Suppressor macrophage treated with lipopolysaccharide for 4 hours (primary cell): Measurements from ENCODE around the gene PLCD1.
"Not testable (repeated sequence)": the region's sequence is repeated elsewhere in the genome, so short reads cannot be mapped to it uniquely, and the experiment has no call there.

Experiments
- DNase-seq: peaks from one replicate; pipeline ENCODE4 v3.0.0-alpha.2; 2020

The PLCD1 gene

DNA sequence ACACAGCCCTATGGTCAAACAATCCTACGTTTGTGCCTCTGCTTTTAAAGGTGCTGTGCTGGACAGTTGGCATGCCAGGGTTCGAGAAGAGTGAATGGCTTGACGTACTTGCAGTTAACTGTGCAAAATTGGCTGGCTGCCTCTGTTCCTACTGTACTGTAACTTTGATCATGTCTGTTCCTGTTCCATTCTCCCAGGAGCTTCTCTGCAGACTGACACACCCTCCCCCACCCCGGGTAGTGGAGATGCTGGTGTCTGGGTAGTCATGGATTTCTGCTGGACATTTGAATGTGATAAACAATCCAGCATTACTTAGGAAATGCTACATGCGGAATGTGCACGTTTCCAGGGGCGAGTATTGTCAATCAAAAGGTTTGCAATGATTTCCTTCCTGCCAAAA lies 45.4 kb downstream of the PLCD1 start:
- no peak for DNase-seq

DNA sequence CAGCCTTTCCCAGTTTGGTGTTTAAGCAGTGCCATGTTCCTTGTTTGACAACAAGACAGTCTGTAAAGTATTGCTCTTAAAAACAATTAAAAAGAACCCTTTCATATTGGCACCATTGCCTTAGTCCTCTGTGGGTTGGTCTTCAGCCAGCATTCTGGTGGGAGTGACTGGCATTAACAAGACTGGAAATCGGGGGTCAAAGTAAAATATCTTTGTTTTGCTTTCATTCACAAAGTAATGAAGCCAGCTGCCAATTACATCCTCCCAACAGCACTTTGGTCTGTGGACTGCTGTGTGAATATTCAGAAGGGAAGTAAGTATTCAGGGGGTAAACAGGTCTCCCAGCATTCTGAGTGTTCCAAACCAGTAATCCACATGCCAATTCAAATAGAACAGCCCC lies 47.1 kb downstream of the PLCD1 start:
- DNase-seq, result no peak

DNA sequence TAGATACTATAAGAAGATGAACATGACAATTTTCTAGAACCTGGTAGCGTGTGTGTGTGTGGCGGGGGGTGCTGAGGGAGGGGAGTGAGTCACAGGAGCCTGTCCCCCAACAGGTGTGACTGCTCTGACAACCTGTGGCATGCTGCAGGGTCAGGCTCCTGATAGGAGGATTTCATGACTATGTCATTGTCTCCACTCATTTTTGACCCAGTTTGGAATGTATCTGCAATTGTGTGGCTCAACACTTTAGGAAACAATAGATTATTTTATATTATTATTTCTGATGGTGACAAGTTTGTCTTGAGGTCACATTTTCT lies 48.1 kb downstream of the PLCD1 start:
- DNase-seq, result no peak

DNA sequence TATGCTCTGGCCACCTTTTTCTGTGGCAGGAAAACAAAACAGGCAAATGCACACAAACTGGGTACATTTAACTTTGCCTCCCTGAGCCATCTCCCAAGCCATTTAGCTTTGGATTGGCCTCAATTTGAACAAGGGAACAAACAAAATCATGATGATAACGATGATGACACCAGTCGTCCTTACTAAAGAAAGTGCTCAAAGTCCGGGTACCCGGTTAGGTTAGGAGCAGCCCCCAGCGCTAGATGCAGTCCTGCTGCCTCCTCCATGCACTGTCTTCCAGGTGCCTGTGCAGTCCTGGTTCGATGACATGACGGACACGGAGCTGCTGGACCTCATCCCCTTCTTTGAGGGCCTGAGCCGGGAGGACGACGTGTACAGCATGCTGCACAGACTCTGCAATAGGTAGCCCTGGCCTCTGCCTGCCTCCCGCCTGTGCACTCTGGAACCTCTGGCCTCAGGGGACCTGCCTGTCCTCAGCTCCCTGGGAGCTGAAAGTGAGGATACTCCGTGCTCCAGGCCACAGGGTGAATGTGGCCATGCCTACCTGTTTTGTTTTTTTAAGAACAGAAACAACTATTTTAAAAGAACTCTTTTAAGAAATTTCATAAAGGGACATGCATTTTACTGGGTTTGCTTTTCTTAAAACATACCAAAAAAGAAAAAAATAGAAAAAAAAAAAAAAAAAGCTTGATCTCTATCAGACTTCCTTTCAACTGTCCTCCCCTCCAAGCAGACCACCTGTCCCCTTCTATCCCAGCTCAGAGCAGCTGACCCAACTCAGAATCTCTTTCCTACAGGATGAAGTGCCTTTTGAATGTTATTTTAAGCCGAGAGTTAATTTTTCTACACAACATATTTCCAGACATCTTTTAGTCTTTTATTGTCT lies 48.7 kb downstream of the PLCD1 start:
- DNase-seq, result no peak

DNA sequence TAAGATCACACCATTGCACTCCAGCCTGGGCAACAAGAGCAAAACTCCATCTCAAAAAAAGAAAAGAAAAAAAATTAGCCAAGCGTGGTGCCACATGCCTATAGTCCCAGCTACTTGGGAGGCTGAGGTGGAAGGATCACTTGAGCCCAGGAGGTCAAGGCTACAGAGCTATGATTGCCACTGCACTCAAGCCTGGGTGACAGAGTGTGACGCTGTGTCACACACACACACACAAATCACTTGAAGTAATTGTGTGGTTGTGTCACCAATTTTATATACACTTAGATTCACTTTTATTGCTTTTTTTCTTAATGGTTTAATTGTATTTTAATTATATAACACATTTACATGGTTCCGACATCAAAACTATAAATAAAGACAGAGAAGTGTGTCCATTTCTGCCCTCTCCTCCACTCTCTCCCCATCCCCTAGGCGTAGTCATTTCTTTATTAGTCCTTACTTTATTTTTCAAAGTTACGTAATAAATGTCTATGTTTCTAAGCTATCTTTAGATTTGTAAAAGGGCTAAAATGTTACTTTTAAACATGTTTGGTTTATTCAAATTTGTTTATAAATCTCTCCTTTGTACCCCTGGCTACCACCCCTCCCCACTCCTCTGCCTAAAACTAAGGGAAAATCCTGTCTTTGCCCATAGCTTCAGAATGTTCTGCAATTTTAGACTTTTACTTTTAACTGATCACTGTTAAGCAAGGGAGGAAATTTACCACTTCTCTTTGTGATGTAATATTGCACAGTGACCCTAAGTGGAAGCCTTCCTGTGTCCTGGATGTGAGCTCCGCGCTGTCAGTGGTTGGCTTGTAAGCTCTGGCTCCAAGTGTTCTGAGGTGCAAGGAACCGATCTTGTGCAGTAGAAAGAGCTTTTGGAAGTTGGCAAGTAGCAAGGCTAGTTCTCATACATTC lies 49.6 kb downstream of the PLCD1 start:
- DNase-seq, result peak; percentile 90

DNA sequence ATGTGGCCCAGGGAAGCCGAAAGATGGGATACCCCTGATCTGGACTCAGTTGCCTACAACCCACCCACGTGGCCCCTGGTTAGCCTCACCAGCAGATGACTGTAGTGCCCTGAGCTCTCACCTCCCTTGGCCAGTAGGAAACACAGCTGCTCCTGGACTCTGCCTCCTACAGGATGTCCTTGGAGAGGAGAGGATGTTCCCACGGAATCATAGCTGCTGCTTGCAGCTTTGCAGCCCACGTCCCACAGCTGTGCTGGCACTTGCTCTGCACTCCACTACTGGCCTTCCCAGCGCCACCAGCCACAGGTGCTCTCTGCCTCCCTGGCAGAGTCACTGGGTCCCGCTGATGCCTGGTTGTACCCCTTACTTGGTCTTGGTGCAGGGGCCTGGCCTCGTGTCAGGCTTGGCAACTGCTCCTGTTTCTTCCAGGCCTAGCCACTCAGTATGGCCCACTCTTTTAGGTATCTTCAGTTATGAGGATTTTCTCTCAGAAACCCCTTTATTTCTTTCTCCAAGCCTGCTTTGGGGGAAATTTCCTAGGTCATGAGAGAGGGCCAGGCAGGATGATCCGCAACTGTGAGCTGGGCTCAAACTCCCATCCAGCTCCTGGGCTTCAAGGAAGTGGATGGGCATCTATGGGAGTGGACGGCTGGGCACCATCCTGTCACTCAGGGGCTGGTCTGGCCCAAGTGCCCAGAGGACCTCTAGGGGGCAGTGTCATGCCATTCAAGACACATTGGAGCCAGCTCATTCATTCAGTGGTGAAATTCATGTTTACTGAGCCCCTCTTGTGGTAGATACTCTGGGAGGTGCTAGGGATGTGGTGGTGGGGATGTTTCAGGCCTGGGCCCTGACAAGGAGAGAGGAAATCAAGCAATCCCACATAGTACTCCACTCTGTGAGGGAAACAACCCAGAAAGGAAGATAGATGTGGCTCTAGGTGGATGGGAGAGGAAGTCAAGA lies 55.0 kb downstream of the PLCD1 start:
- DNase-seq, result peak; percentile 86

DNA sequence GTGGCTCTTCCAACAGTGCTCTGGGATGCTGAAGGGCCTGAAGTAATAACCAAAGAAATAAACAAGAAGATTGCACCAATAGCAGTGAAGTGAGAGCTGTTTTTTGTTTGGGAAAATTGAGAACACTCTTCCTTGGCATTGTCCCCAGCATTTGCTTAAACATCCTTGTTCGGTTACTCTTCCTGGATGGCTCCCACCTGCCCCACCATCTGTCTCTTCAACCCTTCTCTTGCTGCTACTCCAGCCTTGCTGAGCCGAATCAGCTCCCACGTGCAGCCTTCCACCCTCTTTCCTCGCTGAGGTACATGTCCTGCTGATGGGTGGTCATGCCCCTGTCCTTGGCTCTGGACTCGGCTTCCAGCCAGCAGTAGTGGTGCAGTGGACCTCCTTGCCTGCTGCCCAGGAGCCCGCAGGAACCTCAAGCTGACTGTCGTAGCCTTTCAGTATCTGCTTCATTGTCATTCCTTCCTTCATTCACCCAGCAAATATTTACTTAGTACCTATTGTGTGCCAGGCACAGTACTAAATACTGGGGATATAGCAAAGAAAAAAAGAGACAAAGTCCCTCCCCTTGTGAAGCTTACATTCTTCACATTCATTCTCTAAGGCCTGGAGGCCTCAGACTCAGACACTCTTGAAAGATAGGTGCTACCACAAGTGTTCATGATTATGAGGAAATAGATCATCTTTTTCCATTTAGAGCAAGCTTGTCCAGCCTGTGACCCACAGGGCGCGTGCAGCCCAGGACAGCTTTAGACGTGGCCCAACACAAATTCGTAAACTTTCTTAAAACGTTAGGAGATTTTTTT lies 56.0 kb downstream of the PLCD1 start:
- DNase-seq, result no peak

DNA sequence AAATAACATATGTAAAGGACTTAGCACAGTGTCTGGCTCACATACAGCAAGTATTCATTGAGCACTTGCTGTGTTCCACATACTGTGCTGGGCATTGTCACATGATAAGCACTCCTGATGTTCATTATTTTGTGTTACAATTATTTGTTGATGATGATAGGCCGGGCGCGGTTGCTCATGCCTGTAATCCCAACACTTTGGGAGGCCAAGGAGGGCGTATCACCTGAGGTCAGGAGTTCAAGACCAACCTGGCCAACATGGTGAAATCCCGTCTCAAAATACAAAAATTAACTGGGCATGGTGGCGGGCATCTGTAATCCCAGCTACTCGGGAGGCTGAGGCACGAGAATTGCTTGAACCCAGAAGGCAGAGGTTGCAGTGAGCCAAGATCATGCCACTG lies 57.4 kb downstream of the PLCD1 start:
- not testable (repeated sequence) for DNase-seq

DNA sequence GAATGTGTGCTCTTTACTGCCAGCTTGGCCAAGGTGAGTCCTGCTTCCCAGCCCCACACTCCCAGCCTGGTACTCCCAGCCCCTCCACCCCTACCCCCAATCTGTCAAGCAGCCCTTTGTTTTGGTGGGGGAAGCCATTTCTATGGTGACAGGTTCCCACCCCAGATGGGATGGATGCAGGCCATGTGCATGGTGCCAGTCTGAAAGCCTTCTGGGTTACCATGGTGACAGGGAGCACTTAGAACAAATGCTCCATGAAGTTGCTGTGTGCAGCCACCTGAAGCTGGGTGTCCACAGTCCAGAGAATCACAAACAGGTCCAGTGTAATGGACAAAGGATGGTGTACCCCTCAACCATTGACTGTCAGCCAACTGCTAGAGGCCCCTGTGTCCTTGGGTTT lies 58.0 kb downstream of the PLCD1 start:
- DNase-seq, result no peak

DNA sequence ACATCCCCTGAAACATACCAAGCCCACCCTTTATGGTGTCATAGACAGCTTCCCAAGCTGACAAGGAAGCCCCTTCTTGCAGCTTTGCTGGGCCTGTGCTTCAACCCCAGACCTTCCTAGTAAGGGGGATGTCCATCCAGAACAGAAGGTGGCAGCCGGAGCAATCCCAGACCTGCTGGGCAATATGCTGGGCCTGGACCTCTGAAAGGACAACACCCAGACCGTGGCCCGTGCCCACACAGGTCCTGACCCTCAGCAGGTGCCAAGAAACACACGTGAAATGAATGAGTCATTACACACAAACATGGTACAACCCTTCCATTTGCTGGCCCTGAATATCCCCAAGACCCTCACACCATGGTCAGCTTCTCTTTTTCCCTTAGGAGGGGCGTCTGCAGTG lies 58.6 kb downstream of the PLCD1 start:
- DNase-seq, result no peak

DNA sequence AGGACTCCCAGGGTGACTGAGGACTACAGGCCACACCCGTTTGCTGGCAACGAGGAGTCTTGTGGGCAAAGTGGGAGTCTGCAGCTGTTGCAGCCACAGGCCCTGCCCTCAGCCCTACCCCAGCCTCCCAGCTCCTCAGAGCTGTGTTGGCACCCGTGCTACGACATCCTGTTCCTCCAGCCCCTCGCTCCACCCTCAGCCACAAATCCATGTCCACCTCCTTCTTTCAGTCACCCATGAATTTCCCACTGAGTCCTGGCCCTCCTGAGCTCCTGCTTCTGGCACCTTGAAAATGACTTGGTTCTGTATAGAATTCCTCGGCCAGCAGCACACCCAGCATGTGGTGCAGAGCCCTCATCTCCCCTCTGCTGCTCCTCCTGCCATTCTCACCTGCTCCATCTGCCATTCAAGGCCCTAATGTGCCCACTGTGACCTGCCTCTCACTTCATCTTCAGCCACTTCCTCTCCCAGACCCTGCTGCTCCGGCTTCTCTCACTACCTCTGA lies 59.8 kb downstream of the PLCD1 start:
- DNase-seq, result no peak

DNA sequence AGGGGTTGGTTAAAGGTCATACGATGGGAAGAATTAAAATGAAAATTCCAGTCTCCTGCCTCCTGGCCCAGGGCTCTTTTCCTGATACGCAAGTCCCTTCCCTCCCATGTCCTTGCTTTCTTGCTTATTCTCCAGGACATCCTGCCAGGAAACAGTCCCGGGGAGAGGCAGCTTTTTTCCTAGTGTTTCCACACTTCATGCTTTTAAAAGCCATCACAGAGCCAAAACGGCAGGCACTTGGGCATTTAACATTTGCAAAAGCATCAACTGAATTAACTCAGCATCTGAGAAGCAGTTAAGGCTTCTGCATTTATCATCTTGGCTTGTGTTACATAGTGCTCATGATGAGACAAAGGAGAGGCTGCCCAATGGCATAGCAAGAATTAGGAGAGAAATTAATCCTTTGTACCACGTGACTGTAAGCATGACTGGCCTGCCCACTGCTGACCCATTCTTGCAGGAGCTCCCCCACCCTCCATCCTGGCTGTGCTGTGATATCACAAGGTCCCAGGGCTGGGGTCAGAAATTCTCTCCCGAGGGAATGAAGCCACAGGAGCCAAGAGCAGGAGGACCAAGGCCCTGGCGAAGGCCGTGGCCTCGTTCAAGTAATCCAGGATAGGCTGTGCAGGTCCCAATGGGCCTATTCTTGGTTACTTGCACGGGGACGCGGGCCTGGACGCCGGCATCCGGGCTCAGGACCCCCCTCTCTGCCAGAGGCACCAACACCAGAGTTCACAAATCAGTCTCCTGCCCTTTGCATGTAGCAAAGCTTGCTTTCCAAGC lies 60.4 kb downstream of the PLCD1 start:
- no peak for DNase-seq

DNA sequence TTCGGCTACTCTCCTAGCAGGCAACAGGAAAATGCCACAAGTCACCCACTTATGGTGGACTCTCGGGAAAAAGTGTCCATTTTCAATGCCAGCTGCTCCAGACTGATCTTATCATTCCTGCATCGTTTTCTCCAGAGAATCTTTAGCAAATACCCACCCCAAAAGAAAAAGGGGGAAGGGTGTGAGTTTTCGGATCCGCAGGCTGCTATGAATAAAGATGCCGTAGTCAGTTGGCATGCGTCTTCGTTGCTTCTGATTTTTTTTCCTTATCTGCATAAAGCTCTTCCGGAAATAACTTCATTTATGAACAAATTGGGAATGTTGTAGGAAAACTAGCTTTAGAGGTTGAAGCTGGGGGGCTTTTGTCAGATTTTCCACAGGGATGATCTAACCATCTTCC lies 61.2 kb downstream of the PLCD1 start:
- DNase-seq, result no peak

DNA sequence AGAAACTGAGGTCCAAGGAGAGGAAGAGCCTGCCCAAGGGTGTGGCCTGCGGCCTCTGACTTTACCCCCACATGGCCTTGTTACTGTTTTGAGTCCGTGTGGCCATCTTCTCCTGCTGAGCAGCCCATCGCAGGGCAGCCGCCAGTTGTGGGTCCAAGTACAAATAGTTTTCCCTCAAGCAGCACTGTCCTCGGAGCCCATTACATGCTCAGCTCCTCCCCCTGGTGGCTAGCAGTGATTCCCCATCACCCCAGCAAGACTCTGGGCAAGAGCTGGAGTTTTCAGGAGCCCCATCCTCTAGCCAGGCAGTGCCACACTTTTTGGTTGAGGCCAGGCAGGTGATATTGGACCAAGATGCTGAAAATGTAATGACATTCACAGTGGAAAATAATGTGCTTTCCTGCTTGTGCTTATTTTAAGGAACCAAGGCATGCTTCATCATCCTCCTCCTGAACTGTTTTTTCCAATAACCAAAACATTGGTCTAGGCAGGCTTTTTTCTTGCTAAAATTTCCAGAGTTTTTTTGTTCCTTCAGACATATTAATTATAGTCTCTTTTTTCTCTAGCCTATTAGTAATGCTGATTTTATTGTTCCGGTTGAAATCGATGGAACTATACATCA lies 62.1 kb downstream of the PLCD1 start:
- DNase-seq, result peak; percentile 74

DNA sequence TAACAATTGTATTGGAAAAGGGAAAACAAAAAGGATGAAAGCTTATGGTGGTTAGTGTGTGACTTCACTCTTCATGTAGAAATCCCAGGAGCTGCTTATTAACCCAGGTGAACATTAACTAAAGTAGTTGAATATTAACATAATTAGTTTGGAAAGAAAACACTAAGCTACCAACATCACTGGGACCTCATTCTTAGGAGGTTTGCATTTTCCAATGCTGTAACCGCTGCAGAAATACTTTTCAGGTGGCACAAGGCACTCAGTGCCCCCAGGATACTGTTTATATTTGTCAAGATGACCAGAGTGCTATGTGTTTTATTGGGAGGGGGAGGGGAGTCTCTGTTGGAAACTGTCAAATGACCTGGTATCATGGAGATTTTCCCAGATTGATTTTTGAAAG lies 64.7 kb downstream of the PLCD1 start:
- no peak for DNase-seq

DNA sequence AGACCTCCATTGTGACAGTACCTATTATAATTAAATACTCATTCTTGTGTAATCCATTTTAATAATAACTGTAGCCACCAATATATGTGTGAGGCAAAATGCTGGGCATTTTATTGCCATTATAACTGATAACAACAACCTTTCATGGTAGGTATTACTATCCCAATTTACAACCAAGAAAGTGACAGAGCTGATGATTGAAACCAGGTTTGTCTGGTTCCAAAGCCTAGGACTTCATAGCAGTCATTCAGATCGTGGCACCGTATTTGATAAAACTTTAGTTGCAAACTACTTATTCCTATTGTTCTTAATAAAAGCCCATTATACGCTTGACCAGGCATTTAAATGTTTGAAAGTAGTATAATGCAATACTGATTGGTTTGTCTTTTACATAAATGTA lies 65.3 kb downstream of the PLCD1 start:
- no peak for DNase-seq

DNA sequence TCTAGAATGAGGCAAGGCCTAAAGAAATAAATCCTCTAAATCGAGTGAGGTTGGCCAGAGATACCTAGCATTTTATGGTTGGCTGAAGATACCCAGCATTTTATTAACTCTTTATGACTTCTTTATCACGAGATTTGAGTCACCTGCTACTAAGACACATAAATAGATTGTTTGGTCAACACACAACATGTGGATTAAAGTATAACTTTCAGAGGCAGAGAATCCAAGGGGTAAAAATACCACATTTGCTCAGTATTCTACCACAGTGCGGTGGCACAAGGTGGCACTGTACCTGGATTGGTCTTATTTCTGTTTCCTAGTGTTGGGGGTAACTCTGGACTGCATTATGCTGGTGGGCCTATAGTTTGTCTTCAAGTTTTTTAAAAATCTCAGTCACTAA lies 65.8 kb downstream of the PLCD1 start:
- DNase-seq, result no peak

DNA sequence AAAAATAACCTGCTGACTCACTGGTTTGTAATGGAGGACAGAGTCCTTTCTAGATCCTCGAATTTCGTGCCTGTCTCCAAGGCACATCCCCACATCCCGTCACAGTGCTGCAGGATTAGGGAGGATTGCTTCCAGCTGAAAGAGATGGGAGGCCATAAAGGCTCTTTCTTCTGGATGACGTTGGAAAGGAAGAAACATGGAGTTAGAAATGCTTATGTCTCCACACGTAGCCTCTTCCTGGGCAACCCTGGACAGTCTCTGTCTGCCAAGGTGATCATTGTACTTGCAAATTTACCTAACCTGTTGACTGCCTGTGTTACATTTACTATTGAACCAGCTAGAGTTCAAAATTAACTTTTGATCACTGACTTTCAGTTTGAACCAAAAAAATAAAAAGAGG lies 66.4 kb downstream of the PLCD1 start:
- DNase-seq, result no peak

DNA sequence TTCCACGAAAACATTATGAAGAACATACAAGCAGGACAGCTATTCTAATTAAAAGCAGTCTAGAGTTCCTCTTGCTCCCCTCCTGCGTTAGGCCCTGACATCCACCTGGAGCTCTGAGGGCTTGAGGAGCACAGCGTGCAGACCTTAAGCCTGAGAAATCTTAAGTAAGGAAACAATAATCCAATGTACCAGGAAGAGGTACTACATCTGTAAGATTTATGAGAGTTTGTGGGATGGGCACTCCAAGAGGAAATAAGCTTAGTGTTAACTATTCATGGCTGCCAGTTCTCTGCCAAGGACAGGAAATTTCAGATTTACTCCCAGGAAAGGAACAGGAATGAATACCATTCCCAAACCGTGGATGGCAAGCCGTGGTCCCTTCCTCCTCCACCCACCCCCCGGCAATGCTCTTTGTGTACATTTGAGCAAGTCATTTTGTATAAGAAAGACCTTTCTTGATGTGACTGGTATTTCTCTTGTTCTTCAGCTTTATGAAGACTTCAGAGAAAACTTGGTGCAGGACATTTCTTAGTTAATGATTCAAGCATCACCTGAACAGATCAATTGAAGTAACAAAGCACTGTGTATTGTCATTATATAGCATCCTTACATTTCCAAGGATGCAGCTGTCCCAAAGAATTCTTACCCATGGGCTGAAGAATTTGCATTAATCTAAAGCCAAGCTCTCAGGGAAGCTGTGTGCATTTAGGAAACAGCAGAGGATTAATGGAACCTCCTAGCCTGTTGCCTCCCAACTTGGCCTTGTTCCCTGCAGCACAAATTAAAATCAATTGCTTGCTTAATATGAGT lies 67.6 kb downstream of the PLCD1 start:
- DNase-seq, result no peak

DNA sequence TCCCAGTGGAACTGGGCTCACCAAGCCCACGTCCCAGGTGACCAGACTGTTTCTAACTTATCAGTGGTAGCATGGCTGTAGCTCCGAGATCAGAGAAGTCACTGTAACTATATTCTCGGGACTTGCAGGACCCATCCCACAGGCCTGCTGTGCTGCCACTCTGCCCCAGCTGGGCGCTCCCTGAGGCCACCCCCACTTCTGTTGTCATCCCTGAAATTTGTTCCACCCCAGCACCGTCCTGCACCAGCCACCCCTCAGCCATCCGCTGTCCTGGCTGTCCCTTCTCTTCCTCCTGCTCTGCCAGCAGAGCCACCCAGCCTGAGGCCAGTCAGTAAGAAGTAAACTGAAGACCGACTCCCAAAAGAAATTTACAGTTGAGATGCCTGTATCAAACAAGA lies 71.9 kb downstream of the PLCD1 start:
- no peak for DNase-seq
